Measurements from ENCODE around the gene OR9K2.

DNA sequence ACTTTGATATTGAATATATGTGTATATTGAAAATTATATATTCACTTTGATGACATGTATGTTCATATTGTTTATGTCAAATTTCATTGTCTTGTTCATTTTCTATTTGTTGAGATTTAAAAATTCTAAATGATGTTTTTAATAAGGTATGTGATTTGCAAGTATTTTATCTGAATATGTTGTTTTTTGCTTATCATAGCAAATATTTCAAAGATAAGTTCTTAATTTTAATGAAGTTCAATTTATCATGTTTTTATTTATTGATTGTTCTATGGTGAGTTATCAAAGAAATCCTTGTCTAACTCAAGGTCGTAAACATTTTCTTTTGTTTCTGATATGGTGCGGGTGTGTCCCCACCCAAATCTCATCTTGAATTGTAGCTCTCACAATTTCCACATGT lies 45.2 kb downstream of the OR9K2 start:
- no peak for TF ChIP-seq ZNF776 (CRISPR knock-in tag; IDR thresholded peaks at IDR 0.05)
- no peak for TF ChIP-seq ZNF792 (CRISPR knock-in tag; IDR thresholded peaks at IDR 0.05)
- TF ChIP-seq ZNF335 (CRISPR knock-in tag; IDR thresholded peaks at IDR 0.05): no peak
- TF ChIP-seq, protein P1, sequence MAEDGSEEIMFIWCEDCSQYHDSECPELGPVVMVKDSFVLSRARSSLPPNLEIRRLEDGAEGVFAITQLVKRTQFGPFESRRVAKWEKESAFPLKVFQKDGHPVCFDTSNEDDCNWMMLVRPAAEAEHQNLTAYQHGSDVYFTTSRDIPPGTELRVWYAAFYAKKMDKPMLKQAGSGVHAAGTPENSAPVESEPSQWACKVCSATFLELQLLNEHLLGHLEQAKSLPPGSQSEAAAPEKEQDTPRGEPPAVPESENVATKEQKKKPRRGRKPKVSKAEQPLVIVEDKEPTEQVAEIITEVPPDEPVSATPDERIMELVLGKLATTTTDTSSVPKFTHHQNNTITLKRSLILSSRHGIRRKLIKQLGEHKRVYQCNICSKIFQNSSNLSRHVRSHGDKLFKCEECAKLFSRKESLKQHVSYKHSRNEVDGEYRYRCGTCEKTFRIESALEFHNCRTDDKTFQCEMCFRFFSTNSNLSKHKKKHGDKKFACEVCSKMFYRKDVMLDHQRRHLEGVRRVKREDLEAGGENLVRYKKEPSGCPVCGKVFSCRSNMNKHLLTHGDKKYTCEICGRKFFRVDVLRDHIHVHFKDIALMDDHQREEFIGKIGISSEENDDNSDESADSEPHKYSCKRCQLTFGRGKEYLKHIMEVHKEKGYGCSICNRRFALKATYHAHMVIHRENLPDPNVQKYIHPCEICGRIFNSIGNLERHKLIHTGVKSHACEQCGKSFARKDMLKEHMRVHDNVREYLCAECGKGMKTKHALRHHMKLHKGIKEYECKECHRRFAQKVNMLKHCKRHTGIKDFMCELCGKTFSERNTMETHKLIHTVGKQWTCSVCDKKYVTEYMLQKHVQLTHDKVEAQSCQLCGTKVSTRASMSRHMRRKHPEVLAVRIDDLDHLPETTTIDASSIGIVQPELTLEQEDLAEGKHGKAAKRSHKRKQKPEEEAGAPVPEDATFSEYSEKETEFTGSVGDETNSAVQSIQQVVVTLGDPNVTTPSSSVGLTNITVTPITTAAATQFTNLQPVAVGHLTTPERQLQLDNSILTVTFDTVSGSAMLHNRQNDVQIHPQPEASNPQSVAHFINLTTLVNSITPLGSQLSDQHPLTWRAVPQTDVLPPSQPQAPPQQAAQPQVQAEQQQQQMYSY (CRISPR knock-in tag; IDR thresholded peaks at IDR 0.05): no peak

Data from HepG2 (cell line).